Islet of Langerhans (tissue), 1 donor: Measurements from ENCODE around the gene OSBPL10.

Experiments
- FAIRE-seq: peaks from one replicate; lab custom pipeline; 2011; peaks lifted over from hg19 to GRCh38; lab: Jason Lieb, UNC

OSBPL10 gene

DNA sequence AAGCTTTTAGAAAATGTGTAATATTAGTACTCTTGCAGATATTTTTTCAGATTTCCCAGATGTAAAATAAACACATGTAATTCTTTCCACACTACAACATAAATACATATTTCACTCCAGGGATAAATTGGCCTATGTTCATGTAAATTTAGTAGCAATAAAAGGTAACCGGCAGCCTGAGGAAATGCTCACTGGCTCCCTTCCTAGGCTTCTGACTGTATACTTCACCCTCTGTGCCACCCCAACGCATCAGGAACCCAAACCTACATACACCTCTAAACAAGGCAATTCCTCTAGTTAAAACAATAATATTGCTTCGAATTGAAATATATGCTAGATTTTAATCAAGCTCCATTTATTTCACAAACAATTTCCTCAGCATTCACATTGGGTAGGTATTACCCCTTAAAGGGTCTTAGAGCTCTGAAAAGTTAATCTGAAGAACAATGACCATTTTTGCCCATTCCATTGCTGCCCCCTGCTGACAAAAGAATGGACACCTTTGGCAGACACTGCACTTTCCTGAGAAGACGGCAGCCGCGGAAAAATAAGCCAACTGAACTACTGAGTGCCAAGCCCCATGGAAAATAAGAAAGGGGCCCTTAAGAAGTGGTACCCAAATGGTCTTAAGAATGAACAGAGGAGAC lies 212.5 kb downstream of the OSBPL10 start:
- peak; percentile 89 for FAIRE-seq

DNA sequence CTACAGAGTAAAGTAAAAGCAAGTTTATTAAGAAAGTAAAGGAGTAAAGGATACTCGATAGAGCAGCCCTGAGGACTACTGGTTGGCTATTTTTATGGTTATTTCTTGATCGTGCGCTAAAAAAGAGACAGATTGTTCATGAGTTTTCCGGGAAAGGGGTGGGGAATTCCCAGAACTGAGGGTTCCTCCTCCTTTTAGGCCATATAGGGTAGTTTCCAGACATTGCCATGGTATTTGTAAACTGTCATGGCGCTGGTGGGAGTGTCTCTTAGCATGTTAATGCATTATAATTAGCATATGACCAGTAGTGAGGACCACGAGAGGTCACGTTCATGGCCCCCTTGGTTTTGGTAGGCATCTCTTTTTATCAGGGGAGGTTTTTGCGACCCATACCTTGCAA lies 213.1 kb downstream of the OSBPL10 start:
- FAIRE-seq = no peak

DNA sequence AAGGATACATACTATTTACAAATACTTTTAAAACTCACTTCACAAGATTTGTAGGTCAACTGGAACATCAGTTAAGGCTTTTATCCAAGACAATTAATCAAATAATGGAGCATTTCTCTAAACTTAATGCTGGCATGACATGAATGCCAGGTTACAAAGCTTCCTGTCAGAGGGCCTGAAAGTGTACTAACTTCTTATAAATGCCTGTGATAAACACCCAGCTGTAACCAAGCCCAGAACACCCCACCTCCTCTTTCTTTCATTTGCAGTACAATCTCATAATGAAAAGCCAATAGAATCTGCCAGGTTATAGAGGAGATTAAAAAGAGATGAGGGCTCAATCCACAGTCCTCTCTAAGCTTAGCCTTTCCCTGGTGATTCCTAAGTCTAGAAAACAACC lies 214.4 kb downstream of the OSBPL10 start:
- FAIRE-seq = no peak

DNA sequence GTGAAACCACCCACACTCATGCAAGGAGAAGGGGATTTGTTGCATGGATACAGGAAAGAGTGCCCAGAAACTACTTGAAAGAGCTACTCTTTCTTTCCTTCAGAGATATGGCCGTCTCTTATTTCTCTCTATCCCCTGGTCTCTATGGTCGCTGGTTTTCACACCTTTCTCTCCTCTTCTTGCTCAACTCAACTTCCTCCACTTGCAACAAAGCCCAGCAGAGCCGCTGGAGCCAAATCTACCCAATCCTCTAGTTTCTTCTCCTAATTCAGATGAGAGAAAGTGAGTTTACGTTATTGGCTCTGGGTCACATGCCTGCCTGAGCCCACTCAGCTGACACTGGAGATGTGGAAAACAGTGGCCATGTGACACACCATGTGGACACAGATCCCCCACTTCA lies 215.2 kb downstream of the OSBPL10 start:
- no peak for FAIRE-seq

DNA sequence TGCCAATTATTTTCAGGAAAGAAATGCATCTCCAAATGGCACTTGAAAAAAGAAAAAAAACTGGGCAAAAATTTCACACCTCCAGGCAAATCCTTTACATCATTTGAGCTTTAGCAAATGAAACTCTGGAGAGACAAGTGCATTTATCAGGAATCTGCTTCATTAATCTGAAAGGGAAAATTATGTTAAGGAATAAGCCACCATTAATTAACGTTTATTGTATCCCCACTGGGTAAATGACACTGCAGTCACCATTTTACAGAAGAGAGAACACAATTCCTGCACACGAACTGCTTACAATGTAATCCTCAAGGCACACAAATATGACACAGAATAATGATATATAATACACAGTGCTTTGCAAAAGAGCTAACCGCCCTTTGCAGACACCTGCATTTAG lies 217.3 kb downstream of the OSBPL10 start:
- FAIRE-seq = no peak

DNA sequence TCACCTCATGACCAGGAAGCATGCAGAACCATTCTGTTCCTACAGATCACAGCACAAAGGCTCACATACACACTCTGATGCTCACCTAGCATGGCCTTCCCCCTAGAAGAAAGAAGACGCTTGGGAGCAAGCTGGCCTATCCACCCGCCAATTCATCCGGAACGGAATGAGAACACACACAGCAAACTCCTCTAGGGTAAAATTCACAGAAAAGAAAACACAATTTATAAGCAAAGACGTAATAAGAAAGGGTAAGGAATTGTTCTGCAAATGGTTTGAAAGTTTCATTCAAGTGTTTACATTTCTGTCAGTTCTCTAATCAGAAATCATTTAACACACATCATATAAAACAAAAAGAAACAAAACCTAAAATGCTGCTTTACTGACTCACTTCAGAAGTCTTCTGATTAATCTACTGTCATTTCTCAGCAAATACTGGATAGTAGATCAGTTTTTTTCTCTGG lies 218.1 kb downstream of the OSBPL10 start:
- FAIRE-seq = peak; percentile 45

DNA sequence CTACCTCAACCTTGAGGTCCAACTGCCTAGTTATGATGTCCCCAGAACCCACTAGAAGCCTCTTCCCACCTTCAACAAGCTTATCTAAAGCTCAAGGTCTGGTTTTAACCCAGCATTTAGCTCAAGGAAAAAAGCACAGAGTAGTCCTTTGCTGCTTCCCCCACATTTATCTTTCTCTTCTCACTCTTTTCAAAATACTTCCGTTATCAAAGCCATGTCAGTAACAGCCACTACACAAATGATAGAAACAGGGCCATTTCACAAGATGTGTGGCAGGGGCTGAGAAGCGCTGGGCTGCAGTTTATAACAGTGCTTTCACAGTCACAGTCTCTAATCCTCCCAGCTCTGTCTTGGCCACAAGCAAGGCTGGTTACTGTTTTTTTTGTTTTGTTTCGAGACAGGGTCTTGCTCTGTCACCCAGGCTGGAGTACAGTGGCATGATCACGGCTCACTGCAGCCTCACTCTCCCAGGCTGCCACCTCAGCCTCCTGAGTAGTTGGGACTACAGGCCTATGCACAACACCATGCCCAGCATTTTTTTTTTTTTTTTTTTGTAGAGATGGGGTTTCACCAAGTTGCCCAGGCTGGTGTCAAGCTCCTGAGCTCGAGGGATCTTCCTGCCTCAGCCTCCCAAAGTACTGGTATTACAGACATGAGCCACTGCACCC lies 218.8 kb downstream of the OSBPL10 start:
- FAIRE-seq = no peak

DNA sequence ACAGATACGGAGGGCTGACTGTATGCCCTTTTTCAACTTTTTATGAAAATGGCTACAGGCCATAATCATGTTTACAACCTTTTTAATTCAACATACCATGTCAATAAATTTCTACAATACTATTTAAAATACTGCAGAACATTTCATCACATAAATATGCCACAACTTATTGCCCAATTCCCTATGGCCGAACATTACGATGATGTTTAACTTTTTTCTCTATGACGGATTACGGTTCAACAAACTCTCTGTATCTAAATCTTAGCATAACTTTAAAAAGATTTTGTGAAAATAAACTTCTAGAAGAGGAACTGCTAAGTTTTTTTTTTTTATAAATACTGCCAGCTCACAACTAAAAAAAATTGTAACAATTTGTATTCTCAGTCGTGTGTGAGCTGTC lies 220.4 kb downstream of the OSBPL10 start:
- FAIRE-seq = no peak

DNA sequence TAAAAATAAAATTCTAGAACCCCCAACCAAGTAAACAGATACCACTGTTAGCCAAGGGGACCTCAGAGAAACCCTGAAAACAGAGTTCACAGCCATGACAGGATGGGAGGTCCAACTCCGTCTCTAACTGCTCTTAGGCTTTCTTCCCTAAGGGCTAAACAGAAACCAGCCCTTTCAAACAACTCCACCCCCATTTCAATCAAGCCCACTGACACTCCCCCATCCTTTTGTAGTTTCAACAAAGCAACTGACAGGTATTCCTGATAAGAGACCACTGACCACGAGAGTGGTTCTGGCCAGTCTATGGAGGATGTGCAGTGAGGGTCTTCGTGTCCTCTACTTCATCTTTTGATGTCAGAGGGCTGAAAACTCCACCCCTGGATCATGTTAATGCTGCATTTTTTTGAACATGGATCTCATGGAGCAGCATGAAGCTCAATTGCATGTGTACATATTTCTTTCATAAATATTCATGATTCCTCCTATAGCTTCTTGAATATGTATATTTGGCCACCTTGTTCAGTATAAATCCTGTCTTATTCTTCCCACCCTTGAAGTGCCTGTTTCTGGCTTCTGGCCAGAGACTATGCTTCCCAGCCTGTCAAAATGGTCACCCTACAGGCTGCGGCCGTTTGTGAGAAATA lies 222.6 kb downstream of the OSBPL10 start:
- no peak for FAIRE-seq

DNA sequence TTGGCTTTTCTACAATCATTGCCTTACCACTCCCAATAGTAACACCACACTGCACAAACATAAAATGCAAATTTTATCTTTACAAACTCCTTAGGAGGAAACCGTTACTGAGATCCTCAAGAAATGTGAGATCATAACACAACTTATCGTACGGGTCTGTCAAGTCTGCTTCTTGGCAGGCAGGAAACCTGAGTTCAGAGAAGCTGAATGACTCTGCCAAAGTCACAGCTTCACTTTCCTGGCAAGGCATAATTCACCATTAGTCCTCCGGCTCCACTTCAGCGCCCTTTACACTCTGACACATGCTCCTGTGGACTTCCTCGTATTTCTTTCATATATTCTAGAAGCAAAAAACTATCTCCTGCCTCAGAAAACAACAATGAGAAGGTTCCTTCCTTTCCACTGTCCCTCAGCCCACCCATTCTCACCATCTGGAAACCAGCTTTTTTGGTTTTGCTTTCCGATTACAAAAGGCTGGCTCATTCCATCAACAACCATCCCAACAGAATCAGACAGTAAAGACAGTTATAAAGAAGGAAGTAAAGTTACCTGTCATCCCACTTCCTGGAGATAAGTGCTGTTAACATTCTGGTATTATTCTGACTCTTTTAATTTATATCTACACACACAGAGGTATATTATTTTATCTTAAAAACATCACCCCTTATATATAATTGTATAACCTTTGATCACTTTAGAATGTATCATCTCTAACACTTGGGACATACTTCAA lies 225.0 kb downstream of the OSBPL10 start:
- FAIRE-seq = peak; percentile 21

DNA sequence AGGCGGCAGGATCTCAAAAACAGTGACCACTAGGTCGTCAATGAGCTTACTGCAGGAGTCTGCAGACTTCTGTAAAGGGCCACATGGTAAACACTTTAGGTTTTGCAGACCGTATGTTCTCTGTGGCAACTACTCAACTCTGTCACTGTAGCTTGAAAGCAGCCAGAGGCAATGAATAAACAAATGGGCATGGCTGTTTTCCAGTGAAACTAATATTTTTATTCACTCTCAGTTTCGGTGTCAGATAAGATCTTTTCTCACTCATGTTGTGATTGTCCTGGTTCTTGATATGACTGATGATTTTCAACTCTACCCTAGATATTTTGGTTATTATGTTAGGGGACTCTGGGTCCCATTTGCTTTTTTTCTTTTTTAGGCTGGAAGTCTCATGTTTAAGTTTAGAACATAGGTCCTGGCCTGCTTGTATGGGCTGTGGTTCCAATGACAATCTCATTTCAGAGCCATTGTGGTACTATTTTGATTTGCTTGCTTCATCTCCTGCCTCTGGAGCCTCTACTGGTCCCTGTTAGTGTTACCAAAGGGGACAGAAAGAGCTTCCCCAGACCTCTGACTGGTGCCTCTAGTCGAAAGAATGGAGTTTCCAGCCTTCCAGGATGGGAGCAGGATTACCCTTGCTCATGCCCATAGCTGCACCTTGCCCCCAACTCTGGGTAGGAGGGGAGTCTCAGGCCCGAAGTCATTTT lies 226.3 kb downstream of the OSBPL10 start:
- no peak for FAIRE-seq

DNA sequence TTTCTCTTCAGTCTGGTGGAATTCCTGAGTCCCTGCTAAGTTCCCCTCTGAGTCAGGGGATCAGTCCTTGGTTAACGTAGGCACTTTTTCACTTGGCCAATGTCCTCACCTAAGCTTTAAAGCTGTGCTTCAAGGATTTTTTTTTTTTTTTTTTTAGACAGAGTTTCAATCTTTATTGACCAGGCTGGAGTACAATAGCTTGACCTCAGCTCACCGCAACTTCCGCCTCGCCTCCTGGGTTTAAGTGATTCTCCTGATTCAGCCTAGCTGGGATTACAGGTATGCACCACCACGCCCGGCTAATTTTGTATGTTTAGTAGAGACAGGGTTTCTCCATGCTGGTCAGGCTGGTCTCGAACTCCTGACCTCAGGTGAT lies 228.0 kb downstream of the OSBPL10 start:
- no peak for FAIRE-seq

DNA sequence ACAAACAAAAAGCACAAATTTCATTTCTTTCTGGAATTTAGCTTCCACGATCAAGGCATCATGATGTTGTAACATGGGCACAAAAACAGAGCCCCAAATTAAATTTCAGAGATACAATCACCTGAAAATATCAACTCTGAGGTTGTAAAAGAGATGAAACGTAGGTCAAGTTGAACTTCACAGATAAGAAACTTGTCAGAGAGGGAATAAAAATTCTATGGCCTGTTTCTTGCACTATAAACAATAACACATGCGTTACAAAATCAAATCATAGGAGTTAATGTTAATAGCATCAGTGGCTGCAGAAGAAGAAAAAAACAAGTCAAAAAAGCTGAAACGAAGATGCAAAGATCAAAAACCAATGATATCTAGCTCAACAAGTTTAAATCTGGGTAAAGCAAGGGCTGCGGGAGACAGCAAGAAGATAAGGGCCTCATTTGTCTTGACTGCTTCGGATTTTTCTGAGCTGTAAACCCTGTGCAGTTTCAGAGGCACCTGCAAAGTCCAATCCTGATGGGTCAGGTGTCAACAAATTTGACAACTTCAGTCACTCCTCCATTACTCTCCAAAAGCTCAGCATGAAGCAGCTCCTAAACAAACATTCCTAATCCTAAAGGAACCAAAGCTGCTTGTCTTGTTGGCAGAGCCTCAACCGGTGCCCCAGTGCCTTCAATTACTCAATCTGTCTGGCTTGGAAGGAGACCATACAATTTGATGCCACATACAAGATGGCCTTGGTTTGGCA lies 228.6 kb downstream of the OSBPL10 start:
- FAIRE-seq = no peak

DNA sequence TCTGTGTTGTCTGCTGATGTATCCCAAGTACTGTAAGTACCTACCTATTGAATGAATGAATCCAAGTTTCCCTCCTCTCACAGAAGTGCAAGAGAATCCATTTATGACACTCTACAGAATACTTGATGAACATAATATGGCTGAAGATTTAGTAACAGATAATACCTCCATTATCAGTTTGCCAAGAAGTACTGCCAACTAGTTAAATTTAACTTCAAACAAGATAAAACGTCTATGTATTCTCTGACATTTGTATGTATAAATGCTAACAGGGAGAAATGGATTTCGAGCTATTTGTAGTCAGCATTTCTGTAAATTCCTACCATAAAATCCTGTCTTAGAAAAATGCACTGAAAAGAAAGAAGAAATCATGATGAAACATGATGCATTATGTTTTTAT lies 230.7 kb downstream of the OSBPL10 start:
- no peak for FAIRE-seq

DNA sequence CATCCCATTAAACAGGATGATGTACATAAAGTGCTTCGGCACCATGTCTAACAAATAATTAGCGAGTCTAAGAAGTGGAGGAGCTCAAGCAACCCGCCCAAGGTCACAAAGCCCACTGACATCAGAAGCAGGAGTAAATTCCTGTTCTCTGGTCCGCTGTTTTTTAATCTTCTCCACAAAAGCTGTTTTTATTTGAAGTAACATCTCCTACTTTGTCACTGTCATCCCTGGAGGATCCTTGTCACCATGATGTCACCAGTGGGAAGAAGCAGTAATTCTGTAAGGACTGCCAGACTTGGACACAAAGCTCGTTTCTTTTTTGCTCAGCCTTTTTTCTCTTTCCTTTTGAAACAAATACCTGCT lies 232.1 kb downstream of the OSBPL10 start:
- no peak for FAIRE-seq

DNA sequence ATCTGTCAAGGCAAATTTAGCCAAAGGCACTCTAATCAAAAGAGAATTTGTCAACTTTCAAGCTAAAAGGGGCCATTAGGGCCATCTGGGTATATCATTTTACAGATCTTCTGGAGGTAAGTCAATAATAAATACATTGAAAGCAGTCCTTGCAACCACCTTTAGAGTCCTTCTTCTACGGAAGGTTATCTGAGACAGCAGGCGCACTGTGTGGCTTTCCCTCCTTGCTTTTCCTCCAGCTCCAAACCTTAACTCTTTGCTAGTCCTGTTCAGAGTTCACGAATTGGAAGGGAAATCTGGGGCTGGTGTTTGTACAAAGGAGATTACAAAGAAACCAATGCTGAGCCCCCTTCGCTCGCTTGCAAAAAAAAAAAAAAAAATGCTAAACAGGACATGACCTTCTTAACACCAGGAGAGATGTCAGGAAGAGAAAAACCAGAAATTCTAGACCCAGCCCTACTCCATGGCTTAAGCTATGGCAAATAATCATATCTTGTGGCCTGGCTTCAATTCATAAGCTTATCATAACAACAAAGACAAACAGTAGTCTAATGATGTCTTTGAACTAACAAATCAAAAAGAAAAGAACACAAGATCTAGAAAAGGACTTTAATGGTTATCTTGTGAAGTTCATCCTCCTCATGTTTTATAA lies 232.7 kb downstream of the OSBPL10 start:
- FAIRE-seq = no peak

DNA sequence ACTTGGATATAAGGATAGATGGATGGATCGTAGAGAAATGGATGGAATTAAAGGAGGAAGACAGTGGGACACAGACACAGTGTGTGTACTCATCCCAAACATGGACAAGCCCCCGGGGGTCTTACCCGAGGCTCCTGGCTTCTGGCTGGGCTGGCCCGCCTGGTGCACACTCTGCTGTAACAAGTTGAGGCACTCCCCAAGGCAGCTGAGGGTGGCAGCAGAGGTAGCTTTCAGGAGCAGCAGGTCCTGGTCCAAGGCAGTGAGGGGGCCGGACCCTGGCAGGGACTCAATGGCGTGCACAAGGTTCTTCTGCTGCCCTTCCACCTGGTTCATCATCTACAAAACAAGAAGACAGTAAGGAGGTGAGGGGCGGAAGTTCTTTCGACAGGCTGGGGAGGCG lies 233.3 kb downstream of the OSBPL10 start:
- no peak for FAIRE-seq

DNA sequence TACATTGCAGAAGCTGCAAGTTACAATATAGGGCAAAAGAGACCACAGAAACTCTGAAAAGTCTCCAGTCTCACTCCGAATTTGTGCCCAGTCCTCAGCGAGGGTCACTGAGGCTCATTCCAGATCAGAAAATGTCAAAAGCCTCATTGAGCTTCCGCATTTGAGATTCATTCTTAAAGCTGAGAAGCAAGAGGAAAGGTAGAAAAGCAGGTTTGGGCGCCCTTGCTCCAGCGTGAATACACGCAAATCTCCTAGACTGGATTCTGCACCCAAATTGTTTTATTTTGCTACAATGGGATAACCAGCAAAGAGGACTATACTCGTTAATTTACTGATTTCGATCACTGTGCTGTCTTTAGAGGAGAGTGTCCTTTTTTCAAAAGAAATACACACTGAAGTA lies 236.1 kb downstream of the OSBPL10 start:
- no peak for FAIRE-seq

DNA sequence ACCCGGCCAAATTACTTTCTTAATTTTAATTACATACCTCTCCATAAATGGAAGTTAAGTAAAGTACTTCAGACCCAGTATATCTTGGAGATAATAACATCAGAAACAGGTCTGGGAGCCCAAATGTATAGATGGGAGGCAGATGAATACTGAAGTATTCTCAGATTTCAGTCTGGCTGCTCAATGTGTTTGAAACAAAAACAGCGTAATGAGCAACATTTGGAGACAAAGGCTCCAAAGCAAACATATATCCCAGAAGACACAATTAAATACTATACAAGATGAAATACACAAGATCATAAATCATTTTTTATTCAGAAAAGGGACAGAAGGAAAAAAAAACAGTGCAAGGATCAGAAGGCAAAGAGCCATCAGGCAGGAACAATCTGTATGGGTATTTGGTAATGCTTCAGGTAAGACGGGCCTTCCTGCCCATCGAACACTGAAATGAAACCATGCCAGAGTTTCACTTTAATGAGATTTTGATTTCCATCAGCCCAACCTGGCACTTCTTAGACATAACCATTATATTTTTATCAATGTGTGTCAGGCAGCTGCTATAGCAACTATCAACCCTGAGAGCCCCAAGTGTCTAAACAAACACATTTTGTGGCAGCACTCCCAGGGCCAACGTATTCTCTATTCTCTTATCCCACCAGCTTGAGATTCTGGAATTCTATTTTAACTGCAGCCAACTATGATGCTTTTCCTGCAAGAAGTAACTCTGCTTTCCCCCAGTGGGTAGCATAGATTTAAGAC lies 237.6 kb downstream of the OSBPL10 start:
- FAIRE-seq = no peak

DNA sequence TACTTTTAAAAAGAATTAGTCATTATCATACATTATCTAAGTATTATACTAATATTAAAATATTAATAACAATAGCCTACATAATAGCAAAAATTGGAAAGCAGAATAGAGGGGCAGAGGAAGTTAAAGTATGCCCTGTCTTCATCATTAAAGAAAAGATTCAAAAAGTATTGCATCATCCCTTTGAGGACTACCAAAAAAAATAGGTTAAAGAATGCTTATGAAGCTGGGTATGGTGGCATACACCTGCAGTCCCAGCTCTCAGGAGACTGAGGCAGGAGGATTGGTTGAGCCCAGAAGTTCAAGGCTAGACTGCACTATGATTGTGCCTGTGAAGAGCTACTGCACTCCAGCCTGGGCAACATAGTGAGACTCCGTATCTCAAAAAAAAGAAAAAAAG lies 240.7 kb downstream of the OSBPL10 start:
- no peak for FAIRE-seq

DNA sequence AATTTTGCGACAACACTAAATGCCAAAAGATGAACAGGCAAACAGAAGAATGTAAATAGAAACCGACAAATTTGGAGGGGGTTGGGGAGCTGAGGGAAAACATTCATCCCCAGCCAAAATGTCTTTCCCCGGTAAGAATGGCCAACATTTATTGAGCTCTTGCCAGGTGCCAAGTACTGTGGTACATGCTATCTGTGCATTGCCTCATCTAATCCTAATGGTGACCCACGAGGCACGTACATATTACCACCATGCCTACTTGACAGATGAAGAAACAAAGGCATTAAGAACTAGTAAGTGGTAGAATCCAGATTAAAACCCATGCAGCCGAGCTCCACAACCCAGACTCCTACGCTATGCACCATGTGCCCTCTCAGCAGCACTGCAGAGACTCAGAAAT lies 242.7 kb downstream of the OSBPL10 start:
- no peak for FAIRE-seq
